SK-N-SH treated with all-trans-retinoic acid at 6 μM for 48 hours (cell line): Measurements from ENCODE around the gene SEMG1.
A peak's percentile ranks its signal among the peaks of the same experiment; 100 is the strongest.

Experiments used
- ATAC-seq: fragments of 200-7000 bp; cut with Tn5 transposase; 3 replicates; pipeline ENCODE4 v1.9.1; 2020; ENCODE audit warnings: mild to moderate bottlenecking, moderate library complexity
- ARNTL ChIP-seq: fragments of 450-650 bp; formaldehyde crosslinking; IDR thresholded peaks from 2 replicates; pipeline ENCODE4 v1.5.0; 2020; ENCODE audit warnings: low read depth, mild to moderate bottlenecking, moderate library complexity, borderline replicate concordance
- BACH2 ChIP-seq: fragments of 250-450 bp; sonication (Bioruptor Pico); IDR thresholded peaks from 2 replicates; pipeline ENCODE4 v1.9.0; 2021; ENCODE audit warnings: mild to moderate bottlenecking, borderline replicate concordance
- CREB5 ChIP-seq: fragments of 250-450 bp; sonication (Bioruptor Pico); IDR thresholded peaks from 2 replicates; pipeline ENCODE4 v1.5.1; 2020; ENCODE audit warnings: low read depth, mild to moderate bottlenecking, moderate library complexity
- CSDC2 ChIP-seq: fragments of 250-450 bp; sonication (Bioruptor Pico); IDR thresholded peaks from 2 replicates; pipeline ENCODE4 v1.5.0; 2020; ENCODE audit warnings: mild to moderate bottlenecking, moderate library complexity
- CSRNP3 ChIP-seq: fragments of 250-450 bp; sonication (Bioruptor Pico); IDR thresholded peaks from 2 replicates; pipeline ENCODE4 v1.5.1; 2021; ENCODE audit warnings: mild to moderate bottlenecking, moderate library complexity
- ESRRG ChIP-seq: fragments of 250-450 bp; sonication (Bioruptor Pico); IDR thresholded peaks from 2 replicates; pipeline ENCODE4 v1.6.1; 2021; ENCODE audit warnings: mild to moderate bottlenecking
- GLIS3 ChIP-seq: fragments of 250-450 bp; sonication (Bioruptor Pico); IDR thresholded peaks from 2 replicates; pipeline ENCODE4 v1.5.0; 2020; ENCODE audit warnings: mild to moderate bottlenecking, moderate library complexity
- ISL1 ChIP-seq: fragments of 250-450 bp; sonication (Bioruptor Pico); IDR thresholded peaks from 2 replicates; pipeline ENCODE4 v2.1.2; 2022; ENCODE audit warnings: mild to moderate bottlenecking, moderate library complexity
- OSR1 ChIP-seq: fragments of 250-450 bp; sonication (Bioruptor Pico); IDR thresholded peaks from 2 replicates; pipeline ENCODE4 v1.8.0; 2022; ENCODE audit warnings: moderate library complexity, mild to moderate bottlenecking, inconsistent platforms
- PATZ1 ChIP-seq: fragments of 250-450 bp; sonication (Bioruptor Pico); IDR thresholded peaks from 2 replicates; pipeline ENCODE4 v1.8.0; 2020; ENCODE audit warnings: mild to moderate bottlenecking, moderate library complexity, borderline replicate concordance
- PPARA ChIP-seq: fragments of 250-450 bp; sonication (Bioruptor Pico); IDR thresholded peaks from 2 replicates; pipeline ENCODE4 v1.5.0; 2020; ENCODE audit warnings: mild to moderate bottlenecking, borderline replicate concordance
- RARB ChIP-seq: fragments of 250-450 bp; sonication (Bioruptor Pico); IDR thresholded peaks from 2 replicates; pipeline ENCODE4 v1.8.0; 2021; ENCODE audit warnings: mild to moderate bottlenecking, moderate library complexity
- SNAI2 ChIP-seq: fragments of 250-450 bp; sonication (Bioruptor Pico); IDR thresholded peaks from 2 replicates; pipeline ENCODE4 v1.5.0; 2020; ENCODE audit warnings: mild to moderate bottlenecking, moderate library complexity
- TOX ChIP-seq: fragments of 250-450 bp; sonication (Bioruptor Pico); IDR thresholded peaks from 2 replicates; pipeline ENCODE4 v1.8.0; 2021; ENCODE audit warnings: mild to moderate bottlenecking, moderate library complexity, borderline replicate concordance
- TSHZ2 ChIP-seq: fragments of 250-450 bp; sonication (Bioruptor Pico); IDR thresholded peaks from 2 replicates; pipeline ENCODE4 v1.5.0; 2020; ENCODE audit warnings: mild to moderate bottlenecking, moderate library complexity
- ZC3H10 ChIP-seq: fragments of 250-450 bp; sonication (Bioruptor Pico); IDR thresholded peaks from 2 replicates; pipeline ENCODE4 v1.5.1; 2021; ENCODE audit warnings: mild to moderate bottlenecking, moderate library complexity
- ZNF565 ChIP-seq: fragments of 450-650 bp; formaldehyde crosslinking; conservative IDR thresholded peaks from 2 replicates; pipeline ENCODE4 v1.5.0; 2020; ENCODE audit warnings: low read depth, mild to moderate bottlenecking, moderate library complexity
- ZNF70 ChIP-seq: fragments of 450-650 bp; formaldehyde crosslinking; IDR thresholded peaks from 2 replicates; pipeline ENCODE4 v1.5.0; 2020; ENCODE audit warnings: mild to moderate bottlenecking, moderate library complexity
- ZNF8 ChIP-seq: fragments of 450-650 bp; formaldehyde crosslinking; IDR thresholded peaks from 2 replicates; pipeline ENCODE4 v1.5.0; 2020; ENCODE audit warnings: mild to moderate bottlenecking, moderate library complexity

Gene SEMG1

GRCh38 chr20:45176526-45177267 is 30.1 kb upstream of the SEMG1 start:
- no peak for ATAC-seq
- TF ChIP-seq GLIS3 (CRISPR knock-in tag) (no peak), CSRNP3 (CRISPR knock-in tag) (no peak), PATZ1 (CRISPR knock-in tag) (no peak), SNAI2 (no peak), OSR1 (CRISPR knock-in tag) (no peak), ISL1 (CRISPR knock-in tag) (no peak), ZNF70 (CRISPR knock-in tag) (no peak), ZC3H10 (CRISPR knock-in tag) (no peak), BACH2 (no peak), ZNF8 (CRISPR knock-in tag) (no peak), TOX (CRISPR knock-in tag) (no peak), ARNTL (CRISPR knock-in tag) (no peak), CSDC2 (CRISPR knock-in tag) (no peak), ZNF565 (CRISPR knock-in tag) (no peak), PPARA (no peak), TSHZ2 (CRISPR knock-in tag) (no peak), CREB5 (CRISPR knock-in tag) (no peak)

- TF ChIP-seq ZC3H10 (CRISPR knock-in tag) (no peak), ISL1 (CRISPR knock-in tag) (no peak), OSR1 (CRISPR knock-in tag) (no peak), CSDC2 (CRISPR knock-in tag) (no peak), PATZ1 (CRISPR knock-in tag) (no peak), RARB (CRISPR knock-in tag) (no peak), ESRRG (CRISPR knock-in tag) (no peak)
- no peak for ATAC-seq
Observed at GRCh38 chr20:45179166-45179565, 27.7 kb upstream of the SEMG1 start.

GRCh38 chr20:45181639-45182038 is 25.2 kb upstream of the SEMG1 start:
- peak; percentile 82 for ATAC-seq
- no peak for TF ChIP-seq GLIS3 (CRISPR knock-in tag)
- TF ChIP-seq PATZ1 (CRISPR knock-in tag) = no peak
- TF ChIP-seq ESRRG (CRISPR knock-in tag) = no peak
- TF ChIP-seq ARNTL (CRISPR knock-in tag) = no peak
- TF ChIP-seq CSDC2 (CRISPR knock-in tag) = no peak
- TF ChIP-seq ZC3H10 (CRISPR knock-in tag) = no peak
- no peak for TF ChIP-seq RARB (CRISPR knock-in tag)
- no peak for TF ChIP-seq CSRNP3 (CRISPR knock-in tag)
- no peak for TF ChIP-seq OSR1 (CRISPR knock-in tag)
- no peak for TF ChIP-seq ZNF70 (CRISPR knock-in tag)
- TF ChIP-seq TSHZ2 (CRISPR knock-in tag) = no peak
- TF ChIP-seq ZNF565 (CRISPR knock-in tag) = no peak
- no peak for TF ChIP-seq TOX (CRISPR knock-in tag)
